Tibial artery (tissue), 4 donors: Measurements from ENCODE around the gene LTBP4.

Source experiments
- DNase-seq, 2 donors: peaks; one replicate each; pipeline ENCODE4 v3.0.0-alpha.2; 2019
- H3K27ac ChIP-seq, 2 donors: fragments of 200-600 bp; sonication (generic) in 1 of 2; 1 replicate in 1 of 2; 2 replicates in 1 of 2; pipeline ENCODE4 v1.5.1; 2018 to 2019; ENCODE audit warnings: mild to moderate bottlenecking in 1 of 2
- H3K27me3 ChIP-seq, 2 donors: fragments of 200-600 bp; sonication (generic) in 1 of 2; one replicate each; pipeline versions ENCODE4 v1.5.1 to v1.6.0; 2016 to 2019
- H3K36me3 ChIP-seq, 3 donors: fragments of 200-600 bp; sonication (generic) in 2 of 3; one replicate each; pipeline ENCODE4 v1.5.1; 2016 to 2019; ENCODE audit warnings: mild to moderate bottlenecking in 2 of 3
- H3K4me1 ChIP-seq, 4 donors: fragments of 200-600 bp; sonication (generic) in 2 of 4; 1 replicate in 3 of 4; 2 replicates in 1 of 4; pipeline ENCODE4 v1.5.1; 2016 to 2019
- H3K4me3 ChIP-seq, 2 donors: fragments of 200-600 bp; sonication (generic) in 1 of 2; 1 replicate in 1 of 2; 2 replicates in 1 of 2; pipeline ENCODE4 v1.5.1; 2018 to 2019; ENCODE audit warnings: mild to moderate bottlenecking in 2 of 2
- H3K9me3 ChIP-seq, 3 donors: fragments of 200-600 bp; sonication (generic) in 1 of 3; one replicate each; pipeline ENCODE4 v1.5.1; 2016 to 2019
- intact Hi-C: fragments of 100-400 bp; cut with DNase I; formaldehyde crosslinking; loops from one replicate; pipeline ENCODE4 v1.15.0; 2023; ENCODE audit warnings: low total_unique reads
- TF ChIP-seq, protein P1 (sequence below), 2 experiments: fragments of 200-600 bp in 1 of 2; fragments of 450-650 bp in 1 of 2; IDR thresholded peaks; one replicate each; pipeline ENCODE4 v1.5.1; 2017 to 2019; ENCODE audit warnings: antibody characterized with exemption in 2 of 2, mild to moderate bottlenecking in 1 of 2, moderate library complexity in 1 of 2

Gene LTBP4

GRCh38 chr19:40617961-40618360, 16.8 kb downstream of the LTBP4 start:
- Histone ChIP-seq H3K27me3 (no peaks in the 10 kb centered on the region), H3K36me3 (peaks cover 35 to 40% (median 39%) of the 10 kb centered on the region in 3 donors), H3K4me3 (no peak overlapping the region), H3K9me3 (no peaks in the 10 kb centered on the region), H3K4me1 (peaks cover 0 to 21% (median 10%) of the 10 kb centered on the region in 4 donors), H3K27ac (no peak overlapping the region)
- no peak for DNase-seq
- TF ChIP-seq, protein P1, sequence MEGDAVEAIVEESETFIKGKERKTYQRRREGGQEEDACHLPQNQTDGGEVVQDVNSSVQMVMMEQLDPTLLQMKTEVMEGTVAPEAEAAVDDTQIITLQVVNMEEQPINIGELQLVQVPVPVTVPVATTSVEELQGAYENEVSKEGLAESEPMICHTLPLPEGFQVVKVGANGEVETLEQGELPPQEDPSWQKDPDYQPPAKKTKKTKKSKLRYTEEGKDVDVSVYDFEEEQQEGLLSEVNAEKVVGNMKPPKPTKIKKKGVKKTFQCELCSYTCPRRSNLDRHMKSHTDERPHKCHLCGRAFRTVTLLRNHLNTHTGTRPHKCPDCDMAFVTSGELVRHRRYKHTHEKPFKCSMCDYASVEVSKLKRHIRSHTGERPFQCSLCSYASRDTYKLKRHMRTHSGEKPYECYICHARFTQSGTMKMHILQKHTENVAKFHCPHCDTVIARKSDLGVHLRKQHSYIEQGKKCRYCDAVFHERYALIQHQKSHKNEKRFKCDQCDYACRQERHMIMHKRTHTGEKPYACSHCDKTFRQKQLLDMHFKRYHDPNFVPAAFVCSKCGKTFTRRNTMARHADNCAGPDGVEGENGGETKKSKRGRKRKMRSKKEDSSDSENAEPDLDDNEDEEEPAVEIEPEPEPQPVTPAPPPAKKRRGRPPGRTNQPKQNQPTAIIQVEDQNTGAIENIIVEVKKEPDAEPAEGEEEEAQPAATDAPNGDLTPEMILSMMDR (IDR thresholded peaks at IDR 0.05): no peak
- intact Hi-C loops: no loop called here

GRCh38 chr19:40619333-40620160, 18.4 kb downstream of the LTBP4 start:
- H3K27ac ChIP-seq: no peak overlapping the region
- no peak for DNase-seq
- TF ChIP-seq, protein P1 (IDR thresholded peaks at IDR 0.05): no peak
- H3K9me3 ChIP-seq: no peaks in the 10 kb centered on the region
- H3K36me3 ChIP-seq: peaks cover 35 to 55% (median 49%) of the 10 kb centered on the region in 3 donors
- no peak overlapping the region for H3K4me3 ChIP-seq
- no peaks in the 10 kb centered on the region for H3K27me3 ChIP-seq
- peaks cover 0 to 8% (median 2%) of the 10 kb centered on the region in 4 donors for H3K4me1 ChIP-seq
- intact Hi-C loops: no loop called here

DNA sequence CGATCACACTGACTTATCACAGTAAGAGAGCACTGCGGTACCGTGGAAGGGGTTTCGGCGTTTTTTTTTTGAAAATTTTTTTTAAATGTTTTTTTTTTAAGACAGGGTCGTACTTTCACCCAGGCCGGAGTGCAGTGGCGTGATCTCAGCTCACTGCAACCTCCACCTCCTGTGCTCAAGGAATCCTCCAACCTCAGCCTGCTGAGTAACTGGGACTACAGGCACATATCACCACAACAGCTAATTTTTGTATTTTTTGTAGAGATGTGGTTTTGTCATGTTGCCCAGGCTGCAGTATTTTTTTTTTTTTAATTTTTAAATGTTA, 19.0 kb downstream of the LTBP4 start:
- intact Hi-C loops: no loop called here
- Histone ChIP-seq H3K4me3 (no peak overlapping the region), H3K36me3 (peaks cover 35 to 56% (median 49%) of the 10 kb centered on the region in 3 donors), H3K27me3 (no peaks in the 10 kb centered on the region), H3K9me3 (no peaks in the 10 kb centered on the region), H3K4me1 (peaks cover 0 to 3% (median 0%) of the 10 kb centered on the region in 4 donors), H3K27ac (no peak overlapping the region)
- TF ChIP-seq, protein P1 (IDR thresholded peaks at IDR 0.05): no peak
- no peak for DNase-seq

- TF ChIP-seq, protein P1 (IDR thresholded peaks at IDR 0.05): no peak
- intact Hi-C loops: no loop called here
- peaks cover 39 to 67% (median 56%) of the 10 kb centered on the region in 3 donors for H3K36me3 ChIP-seq
Observed at GRCh38 chr19:40621283-40621682, 20.1 kb downstream of the LTBP4 start.

DNA sequence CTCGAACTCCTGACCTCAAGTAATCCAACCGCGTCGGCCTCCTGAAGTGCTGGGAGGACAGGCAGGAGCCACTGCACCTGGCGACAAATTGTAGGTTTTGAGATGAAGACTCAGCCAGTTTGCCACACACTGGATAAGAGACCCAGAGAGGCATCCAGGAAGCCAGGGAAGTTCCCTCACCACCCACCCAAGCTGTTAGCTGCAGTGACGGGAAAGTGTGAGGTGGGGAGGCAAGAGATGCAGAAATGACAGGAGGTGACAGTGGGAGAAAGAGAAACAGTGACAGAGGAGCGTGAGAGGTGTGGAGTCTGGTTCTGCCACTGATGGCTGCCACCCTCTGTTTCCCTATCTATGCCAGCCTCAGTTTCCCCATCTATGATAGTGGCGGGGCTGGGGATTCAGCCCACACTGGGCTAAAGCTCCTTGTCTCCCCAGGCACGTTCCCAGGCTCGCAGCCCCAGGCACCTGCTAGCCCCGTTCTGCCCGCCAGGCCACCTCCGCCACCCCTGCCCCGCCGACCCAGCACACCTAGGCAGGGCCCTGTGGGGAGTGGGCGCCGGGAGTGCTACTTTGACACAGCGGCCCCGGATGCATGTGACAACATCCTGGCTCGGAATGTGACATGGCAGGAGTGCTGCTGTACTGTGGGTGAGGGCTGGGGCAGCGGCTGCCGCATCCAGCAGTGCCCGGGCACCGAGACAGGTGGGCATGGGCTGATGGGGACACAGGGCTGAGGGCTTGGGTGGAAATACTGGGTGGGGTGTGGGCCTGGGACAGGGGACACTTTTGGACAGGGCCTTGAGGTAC, 21.0 kb downstream of the LTBP4 start:
- peaks cover 39 to 76% (median 57%) of the 10 kb centered on the region in 3 donors for H3K36me3 ChIP-seq
- TF ChIP-seq, protein P1 (IDR thresholded peaks at IDR 0.05): no peak
- intact Hi-C loops: no loop called here

More at GRCh38 chr19:40621283-40621682, 20.1 kb downstream of the LTBP4 start:
- Histone ChIP-seq H3K27me3 (no peaks in the 10 kb centered on the region), H3K27ac (no peak overlapping the region), H3K4me1 (no peaks in the 10 kb centered on the region), H3K9me3 (no peaks in the 10 kb centered on the region), H3K4me3 (no peak overlapping the region)
- DNase-seq: no peak

More for the DNA sequence above, 21.0 kb downstream of the LTBP4 start:
- H3K27me3 ChIP-seq: no peaks in the 10 kb centered on the region
- no peaks in the 10 kb centered on the region for H3K9me3 ChIP-seq
- no peak overlapping the region for H3K4me3 ChIP-seq
- DNase-seq: no peak
- no peaks in the 10 kb centered on the region for H3K4me1 ChIP-seq
- no peak overlapping the region for H3K27ac ChIP-seq
